HUES64 (cell line): ENCODE measurements around the gene FBXO21.
"Not testable (repeated sequence)": the region's sequence is repeated elsewhere in the genome, so short reads cannot be mapped to it uniquely, and the experiment has no call there.

Experiments
- H3K27ac ChIP-seq: 2 replicates; pipeline ENCODE4 v1.7.0; 2013; ENCODE audit warnings: low read depth, low read length, inconsistent platforms
- H3K27me3 ChIP-seq: 2 replicates; pipeline ENCODE4 v1.6.1; 2013; ENCODE audit warnings: mild to moderate bottlenecking, low read length; ENCODE audit not compliant: insufficient read depth
- H3K36me3 ChIP-seq: 2 replicates; pipeline ENCODE4 v1.6.1; 2013; ENCODE audit warnings: mild to moderate bottlenecking, low read length; ENCODE audit not compliant: insufficient read depth
- H3K4me1 ChIP-seq: 2 replicates; pipeline ENCODE4 v1.6.1; 2013; ENCODE audit warnings: mild to moderate bottlenecking, low read length, moderate library complexity; ENCODE audit not compliant: insufficient read depth
- H3K4me3 ChIP-seq: 2 replicates; pipeline ENCODE4 v1.5.1; 2013; ENCODE audit warnings: mild to moderate bottlenecking, low read length, moderate library complexity
- H3K9ac ChIP-seq: 2 replicates; pipeline ENCODE4 v1.6.1; 2013; ENCODE audit warnings: mild to moderate bottlenecking, low read depth, low read length
- H3K9me3 ChIP-seq: 2 replicates; pipeline ENCODE4 v1.6.1; 2013; ENCODE audit warnings: low read depth, low read length; ENCODE audit not compliant: insufficient read depth
- WGBS: fragments of 150-250, 120-280 bp; methylation state at CpG from one replicate; pipeline ENCODE4 v1.1.7; 2013; ENCODE audit warnings: missing lambda C conversion rate; 5-methylcytosine and 5-hydroxymethylcytosine counted together

The FBXO21 gene

DNA sequence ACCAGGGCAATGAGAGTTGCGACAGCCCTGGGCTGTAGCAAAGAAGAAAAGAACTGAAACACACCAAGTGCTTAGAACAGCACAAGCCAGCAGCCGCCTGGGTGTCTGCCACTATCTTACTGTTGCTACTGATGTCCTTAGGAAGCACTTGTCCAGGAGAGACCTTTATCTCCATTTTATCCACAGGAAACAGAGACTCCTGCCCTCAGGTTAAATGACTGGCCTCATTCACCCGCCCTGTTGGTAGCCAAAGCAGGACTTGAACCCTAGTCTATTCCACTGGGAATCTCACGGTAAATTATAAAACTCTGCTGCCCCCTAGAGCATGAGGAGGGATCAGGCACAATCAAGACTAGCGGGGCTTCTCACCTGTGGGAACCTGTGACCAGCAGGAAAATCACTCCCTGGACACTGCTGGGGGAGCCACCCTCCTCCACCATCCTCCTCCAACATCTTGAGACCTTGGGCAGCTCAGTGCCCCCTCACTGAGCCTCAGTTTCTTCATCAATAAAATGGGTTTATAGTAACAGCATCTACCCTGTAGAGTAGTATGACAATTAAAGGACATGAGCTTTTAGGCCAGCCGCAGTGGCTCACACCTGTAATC, 70.6 kb downstream of the FBXO21 start:
- H3K9ac ChIP-seq, result no peak overlapping the region
- no peaks in the 10 kb centered on the region for H3K36me3 ChIP-seq
- H3K4me3 ChIP-seq, result no peak overlapping the region
- H3K27me3 ChIP-seq, result no peaks in the 10 kb centered on the region
- WGBS, result 52% methylated on average over 6 of the region's 6 CpGs
- no peak overlapping the region for H3K27ac ChIP-seq
- H3K9me3 ChIP-seq, result no peaks in the 10 kb centered on the region
- no peaks in the 10 kb centered on the region; the same call in 1 of the 2 replicates for H3K4me1 ChIP-seq

DNA sequence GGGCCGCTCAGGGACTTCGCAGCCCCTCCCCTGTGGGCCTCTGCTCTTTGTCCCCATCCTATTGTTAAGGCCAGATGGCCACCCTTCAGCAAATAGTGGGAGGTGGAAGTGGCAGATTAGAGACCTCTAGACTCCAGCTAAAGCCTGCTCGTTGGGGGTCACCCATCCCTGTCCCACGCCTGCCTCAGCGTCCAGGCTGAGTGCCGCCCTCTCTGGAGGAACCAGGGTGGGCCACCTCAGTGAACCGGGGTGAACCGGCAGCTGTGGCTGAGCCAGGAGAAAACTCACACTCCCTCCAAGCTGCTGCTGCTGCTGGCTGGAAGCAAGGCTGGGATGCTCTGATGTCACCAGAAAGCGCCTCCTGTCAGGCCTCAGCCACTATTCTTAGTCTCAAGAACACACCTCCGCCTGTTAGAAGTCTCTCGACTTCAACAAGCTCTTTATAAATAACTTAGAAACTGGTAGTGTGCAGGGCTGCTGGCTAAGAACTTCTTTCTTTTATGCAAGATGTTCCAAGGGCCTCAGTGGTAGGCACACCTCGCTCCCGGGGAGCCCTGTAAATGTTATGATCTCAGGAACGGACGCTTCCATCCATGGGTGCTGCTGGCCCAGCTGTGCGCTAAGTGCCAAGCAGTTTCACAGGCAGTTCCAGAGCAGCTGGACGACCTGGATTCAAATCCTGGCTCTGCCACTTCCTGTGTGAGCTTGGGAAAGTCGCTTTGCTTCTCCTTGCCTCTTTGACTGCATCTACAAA, 71.3 kb downstream of the FBXO21 start:
- WGBS, result 61% methylated on average over 17 of the region's 18 CpGs

DNA sequence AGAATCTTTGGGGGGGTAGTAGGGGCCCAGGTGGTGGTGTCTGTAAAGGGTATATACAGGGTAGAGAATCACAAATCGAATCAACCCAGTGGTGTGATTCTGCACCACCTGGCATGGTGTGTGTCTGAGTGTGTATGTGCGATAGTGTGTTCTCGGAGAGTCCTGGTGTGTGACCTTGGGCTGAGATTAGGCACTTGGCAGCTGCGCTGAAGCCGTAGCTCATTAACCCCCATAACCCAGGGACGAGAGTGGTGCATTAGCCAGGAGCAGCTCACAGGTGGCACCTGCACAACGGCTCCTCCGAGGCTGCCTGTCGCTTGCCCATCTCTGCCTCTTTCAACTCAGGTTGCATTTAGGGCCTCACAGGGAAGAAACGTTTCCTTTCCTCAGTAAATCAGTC, 75.5 kb downstream of the FBXO21 start:
- Histone ChIP-seq H3K4me1 (peaks cover 9% of the 10 kb centered on the region), H3K9me3 (no peaks in the 10 kb centered on the region), H3K9ac (no peak overlapping the region), H3K36me3 (no peaks in the 10 kb centered on the region), H3K27ac (no peak overlapping the region), H3K4me3 (no peak overlapping the region), H3K27me3 (no peaks in the 10 kb centered on the region)
- WGBS, result 90% methylated on average over 10 of the region's 10 CpGs

More for the DNA sequence above, 71.3 kb downstream of the FBXO21 start:
- Histone ChIP-seq H3K27ac (no peak overlapping the region; the same call in 1 of the 2 replicates), H3K4me1 (no peaks in the 10 kb centered on the region), H3K9me3 (no peaks in the 10 kb centered on the region), H3K27me3 (no peaks in the 10 kb centered on the region), H3K9ac (no peak overlapping the region), H3K36me3 (no peaks in the 10 kb centered on the region), H3K4me3 (no peak overlapping the region)

DNA sequence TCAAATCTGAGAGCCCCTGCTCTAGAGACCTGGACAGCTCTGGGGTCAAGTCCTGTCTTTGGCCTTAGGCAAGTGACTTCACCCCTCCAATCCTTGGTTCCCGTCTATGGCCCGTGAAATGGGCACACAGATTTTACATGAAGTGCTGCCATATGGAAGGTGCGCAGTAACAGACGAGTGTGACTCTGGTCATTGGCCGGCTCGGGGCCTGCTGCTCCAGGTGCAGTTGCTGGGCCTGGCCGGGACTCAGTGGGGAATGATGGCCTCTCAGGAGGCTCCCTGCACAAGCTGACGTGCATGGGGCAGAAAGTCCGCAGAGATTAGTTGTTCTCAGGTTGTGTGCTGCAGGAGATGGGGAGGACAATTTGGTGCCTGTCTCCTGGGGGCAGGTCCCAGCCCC, 77.0 kb downstream of the FBXO21 start:
- Histone ChIP-seq H3K27me3 (no peaks in the 10 kb centered on the region), H3K4me3 (no peak overlapping the region), H3K36me3 (no peaks in the 10 kb centered on the region), H3K27ac (no peak overlapping the region), H3K4me1 (peaks cover 9% of the 10 kb centered on the region), H3K9ac (no peak overlapping the region), H3K9me3 (no peaks in the 10 kb centered on the region)
- 90% methylated on average over 9 of the region's 9 CpGs for WGBS

DNA sequence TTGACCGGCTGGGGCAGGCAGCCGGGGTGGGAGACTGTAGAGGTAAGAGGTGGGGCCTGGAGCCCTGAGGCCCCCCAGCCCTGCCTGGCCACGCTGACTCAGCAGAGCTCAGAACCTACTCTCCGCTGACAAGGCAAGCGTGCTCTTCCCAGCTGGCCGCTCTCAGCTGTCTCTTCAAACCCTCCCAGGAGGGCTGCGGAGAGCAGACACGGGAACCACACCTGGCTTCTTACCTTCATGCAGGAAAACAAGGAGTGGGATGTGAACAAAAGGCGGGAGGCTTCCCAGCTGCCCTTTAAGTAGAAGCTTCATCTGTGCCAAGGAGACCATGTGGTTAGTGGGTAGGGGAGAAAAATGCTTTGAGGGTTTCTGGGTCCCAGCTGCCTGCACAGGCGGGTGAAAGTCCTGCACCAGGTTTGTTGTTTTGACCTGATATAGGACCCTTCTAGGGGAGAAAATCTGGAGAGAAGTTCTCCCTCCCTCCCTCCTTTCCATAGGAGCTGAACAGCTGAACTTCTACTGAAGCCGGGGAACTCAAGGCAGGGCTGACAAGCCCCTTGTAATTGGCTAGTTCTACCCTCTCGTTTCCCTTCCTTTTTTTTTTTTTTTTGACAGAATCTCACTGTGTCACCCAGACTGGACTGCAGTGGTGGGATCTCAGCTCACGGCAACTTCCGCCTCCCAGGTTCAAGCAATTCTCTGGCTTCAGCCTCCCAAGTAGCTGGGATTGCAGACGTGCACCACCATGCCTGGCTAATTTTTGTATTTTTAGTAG, 78.3 kb downstream of the FBXO21 start:
- 65% methylated on average over 15 of the region's 15 CpGs for WGBS
- Histone ChIP-seq H3K4me3 (no peak overlapping the region), H3K9ac (no peak overlapping the region; the same call in 1 of the 2 replicates), H3K36me3 (no peaks in the 10 kb centered on the region), H3K9me3 (no peaks in the 10 kb centered on the region), H3K4me1 (peaks cover 9% of the 10 kb centered on the region), H3K27ac (no peak overlapping the region), H3K27me3 (no peaks in the 10 kb centered on the region)

DNA sequence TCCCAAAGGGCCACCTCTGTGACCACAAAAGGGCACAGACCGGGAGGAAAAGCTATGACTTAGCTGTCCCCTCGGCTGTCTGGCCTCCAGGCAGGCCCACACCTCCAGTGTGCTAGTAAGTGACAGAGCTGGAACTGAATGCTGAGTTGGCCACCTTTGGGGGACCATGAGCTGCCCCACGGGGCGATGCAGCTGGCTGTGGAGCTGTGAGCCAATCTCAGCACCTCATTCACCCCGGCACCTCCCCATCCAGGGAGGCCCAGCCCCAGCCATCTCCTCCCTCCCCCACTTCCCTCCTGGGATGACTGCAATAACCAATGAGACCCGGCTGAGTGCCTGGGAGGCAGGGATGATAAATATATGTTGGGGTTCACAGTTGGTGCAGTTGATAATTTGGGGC, 78.9 kb downstream of the FBXO21 start:
- Histone ChIP-seq H3K36me3 (no peaks in the 10 kb centered on the region), H3K9ac (no peak overlapping the region), H3K9me3 (no peaks in the 10 kb centered on the region), H3K4me3 (no peak overlapping the region), H3K27me3 (no peaks in the 10 kb centered on the region), H3K27ac (no peak overlapping the region), H3K4me1 (peaks cover 9% of the 10 kb centered on the region)
- WGBS, result 59% methylated on average over 6 of the region's 6 CpGs

DNA sequence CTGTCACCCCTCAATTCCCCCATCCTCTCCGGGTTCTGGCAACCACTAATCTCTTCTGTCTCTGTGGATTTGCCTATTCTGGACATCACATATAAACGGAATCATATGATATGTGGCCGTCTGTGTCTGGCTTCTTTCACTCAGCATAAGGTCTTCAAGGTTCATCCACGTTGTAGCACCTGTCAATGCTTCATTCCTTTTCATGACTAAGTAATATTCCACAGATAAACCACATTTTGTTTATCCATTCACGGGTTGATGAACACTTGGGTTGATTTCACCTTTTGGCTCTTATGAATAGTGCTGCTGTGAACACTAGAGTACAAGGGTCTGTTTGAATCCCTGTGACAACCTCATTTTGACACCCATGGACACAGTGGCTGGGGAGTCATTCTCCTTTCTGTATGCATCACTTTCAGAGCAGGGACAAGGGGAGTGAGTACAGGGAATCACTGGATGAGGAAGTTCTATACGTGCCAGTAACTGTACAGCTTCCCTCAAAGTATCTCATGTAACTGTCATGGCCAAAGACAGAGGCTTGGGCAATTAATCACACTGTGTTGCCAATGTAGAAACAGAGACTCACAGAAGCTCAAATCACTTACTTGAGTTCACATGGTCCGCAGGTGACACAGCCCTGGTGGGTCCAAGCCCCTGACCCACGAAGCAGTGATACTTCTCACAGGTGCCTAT, 80.2 kb downstream of the FBXO21 start:
- no peak overlapping the region for H3K4me3 ChIP-seq
- H3K27me3 ChIP-seq, result no peaks in the 10 kb centered on the region
- no peaks in the 10 kb centered on the region for H3K36me3 ChIP-seq
- H3K9ac ChIP-seq, result no peak overlapping the region
- no peak overlapping the region for H3K27ac ChIP-seq
- 92% methylated on average over 8 of the region's 8 CpGs for WGBS
- peaks cover 9% of the 10 kb centered on the region for H3K4me1 ChIP-seq
- no peaks in the 10 kb centered on the region for H3K9me3 ChIP-seq

DNA sequence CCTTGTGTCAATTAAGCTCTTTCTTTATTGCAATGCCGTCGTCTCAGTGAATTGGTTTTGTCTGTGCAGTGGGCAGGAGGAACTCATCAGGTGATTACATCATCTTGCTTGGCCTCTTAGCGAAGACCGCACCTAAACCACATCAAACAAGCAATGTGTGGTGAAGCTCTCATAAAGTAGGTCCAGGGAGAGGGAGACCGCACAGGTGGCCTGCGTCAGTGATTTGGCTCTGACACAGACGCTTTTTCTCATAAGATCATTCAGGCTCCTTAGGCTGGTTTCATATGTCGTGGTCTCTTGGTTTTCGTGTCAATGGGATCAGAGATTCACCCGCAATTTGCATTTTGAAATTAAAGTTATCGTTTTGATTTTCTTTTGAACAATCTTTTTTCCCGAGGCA, 84.4 kb downstream of the FBXO21 start:
- H3K4me1 ChIP-seq, result no peaks in the 10 kb centered on the region
- H3K9me3 ChIP-seq, result no peaks in the 10 kb centered on the region
- no peak overlapping the region for H3K4me3 ChIP-seq
- 94% methylated on average over 12 of the region's 12 CpGs for WGBS
- H3K27ac ChIP-seq, result no peak overlapping the region
- no peaks in the 10 kb centered on the region for H3K27me3 ChIP-seq
- H3K9ac ChIP-seq, result no peak overlapping the region
- no peaks in the 10 kb centered on the region for H3K36me3 ChIP-seq

DNA sequence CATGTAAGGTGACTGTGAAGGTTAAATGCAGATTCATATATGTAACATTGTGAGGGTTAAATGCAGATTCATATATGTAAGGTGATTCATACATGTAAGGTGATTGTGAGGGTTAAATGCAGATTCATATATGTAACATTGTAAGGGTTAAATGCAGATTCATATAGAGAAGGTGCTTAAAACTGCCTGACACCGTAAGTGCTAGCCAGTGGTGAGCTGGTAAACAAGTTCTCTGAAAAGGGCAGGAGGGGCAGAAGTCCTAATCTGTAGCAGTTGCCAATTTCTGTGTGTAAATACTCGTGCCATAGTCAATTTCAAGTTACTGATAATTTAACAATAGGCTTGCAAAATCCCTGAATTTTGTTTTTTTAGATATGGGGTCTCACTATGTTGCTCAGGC, 86.3 kb downstream of the FBXO21 start:
- H3K27me3 ChIP-seq, result peaks cover 14% of the 10 kb centered on the region
- H3K9me3 ChIP-seq, H3K36me3 ChIP-seq, H3K9ac ChIP-seq, H3K27ac ChIP-seq, H3K4me3 ChIP-seq, H3K4me1 ChIP-seq: not testable (repeated sequence)
- WGBS, result 82% methylated on average over 2 of the region's 2 CpGs

DNA sequence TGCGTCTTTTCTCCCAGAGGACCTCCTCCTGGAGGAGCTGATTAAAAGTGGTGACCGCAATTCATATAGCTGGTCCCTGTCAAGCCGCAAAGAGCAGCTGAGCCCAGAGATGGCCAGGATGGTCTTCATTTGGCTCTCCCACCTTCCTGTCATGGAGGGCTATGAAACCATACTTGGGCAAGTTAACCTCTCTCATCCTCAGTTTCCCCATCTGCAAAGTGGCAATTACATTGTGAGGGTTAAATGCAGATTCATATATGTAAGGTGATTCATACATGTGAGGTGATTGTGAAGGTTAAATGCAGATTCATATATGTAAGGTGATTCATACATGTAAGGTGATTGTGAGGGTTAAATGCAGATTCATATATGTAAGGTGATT, 87.5 kb downstream of the FBXO21 start:
- WGBS, result 79% methylated on average over 3 of the region's 3 CpGs
- no peak overlapping the region for H3K9ac ChIP-seq
- H3K9me3 ChIP-seq, result no peaks in the 10 kb centered on the region
- H3K4me1 ChIP-seq, result no peaks in the 10 kb centered on the region
- no peaks in the 10 kb centered on the region for H3K36me3 ChIP-seq
- H3K4me3 ChIP-seq, result no peak overlapping the region
- peaks cover 26% of the 10 kb centered on the region for H3K27me3 ChIP-seq
- no peak overlapping the region for H3K27ac ChIP-seq
